BJ (cell line): ENCODE measurements around the gene FMN1. TPM values are rescaled to one million over a fixed set of nuclear protein-coding genes. Genes with fewer than 3 reads are reported as not detected.
A peak's percentile ranks its signal among the peaks of the same experiment; 100 is the strongest.

Source experiments
- CTCF ChIA-PET: fragments of 350-600 bp; formaldehyde crosslinking; extraction: SDS; loops from one replicate; lab custom pipeline; 2021; ENCODE audit warnings: antibody characterized with exemption, inconsistent platforms; lab: Yijun Ruan, JAX
- POLR2A ChIA-PET: fragments of 300-600 bp; sonication (Branson Sonifier 250); formaldehyde crosslinking; extraction: SDS; loops from one replicate; lab custom pipeline; 2021; ENCODE audit warnings: antibody characterized with exemption; lab: Charles Lee
- DNase-seq: peaks from one replicate; pipeline ENCODE4 v3.0.0-alpha.2; 2011; ENCODE audit warnings: low read depth
- H3K27me3 ChIP-seq: 2 replicates; pipeline ENCODE4 v1.6.0; 2011; ENCODE audit warnings: low read length; ENCODE audit not compliant: control insufficient read depth, insufficient read depth
- H3K36me3 ChIP-seq: 2 replicates; pipeline ENCODE4 v1.5.1; 2011; ENCODE audit warnings: low read length; ENCODE audit not compliant: control insufficient read depth, insufficient read depth
- H3K4me3 ChIP-seq: 2 replicates; pipeline ENCODE4 v1.5.1; 2011; ENCODE audit warnings: low read depth, mild to moderate bottlenecking, control low read depth, low read length
- CTCF ChIP-seq: IDR thresholded peaks from 2 replicates; pipeline ENCODE4 v1.5.1; 2011; ENCODE audit warnings: low read depth, mild to moderate bottlenecking, control low read depth, inconsistent platforms, low read length, moderate library complexity; ENCODE audit not compliant: insufficient read depth
- polyA plus RNA-seq: library from polyadenylated mRNA; depleted of rRNA; stranded (reverse); fragments of >200 nt; gene quantifications from 2 replicates; pipeline ENCODE4 v1.2.3, GENCODE V29; 2011

FMN1 gene
- polyA plus RNA-seq, 1 experiment: 2.6 TPM

- ChIA-PET CTCF (interaction anchor here (1.1 kb wide), 1 partner anchor 101 kb away, joined by 4 read pairs; no protein-coding TSS in a partner anchor), POLR2A (no interaction called here)
- Histone ChIP-seq H3K4me3 (no peak overlapping the region), H3K27me3 (no peaks in the 10 kb centered on the region), H3K36me3 (no peaks in the 10 kb centered on the region)
- TF ChIP-seq CTCF: no peak
- no peak for DNase-seq
Measured at GRCh38 chr15:32763295-32763694, 431.2 kb downstream of the FMN1 start.

GRCh38 chr15:32757426-32757825, 437.1 kb downstream of the FMN1 start:
- DNase-seq: no peak
- POLR2A ChIA-PET: interaction anchor here (0.6 kb wide), 1 partner anchor 45 kb away, joined by 3 read pairs; no protein-coding TSS in a partner anchor
- no peak for TF ChIP-seq CTCF
- Histone ChIP-seq H3K27me3 (no peaks in the 10 kb centered on the region), H3K36me3 (no peaks in the 10 kb centered on the region), H3K4me3 (no peak overlapping the region)
- CTCF ChIA-PET: interaction anchor here (0.9 to 1.4 kb wide), 2 partner anchors 95 to 107 kb away, joined by 3 read pairs; no protein-coding TSS in a partner anchor

- H3K4me3 ChIP-seq: no peak overlapping the region
- CTCF ChIA-PET: no interaction called here
- DNase-seq: no peak
- POLR2A ChIA-PET: no interaction called here
- no peaks in the 10 kb centered on the region for H3K27me3 ChIP-seq
- no peak for TF ChIP-seq CTCF
- H3K36me3 ChIP-seq: no peaks in the 10 kb centered on the region
Measured at GRCh38 chr15:32750979-32751378, 443.5 kb downstream of the FMN1 start.

- ChIA-PET POLR2A (interaction anchor here (0.6 kb wide), 2 partner anchors 12 to 44 kb away, joined by 8 to 10 read pairs; no protein-coding TSS in a partner anchor), CTCF (interaction anchor here (0.8 to 1.2 kb wide), 5 partner anchors 14 to 88 kb away, joined by 3 read pairs; no protein-coding TSS in a partner anchor)
- Histone ChIP-seq H3K4me3 (no peak overlapping the region), H3K27me3 (no peaks in the 10 kb centered on the region), H3K36me3 (no peaks in the 10 kb centered on the region)
- peak; percentile 26 for DNase-seq
- no peak for TF ChIP-seq CTCF
Measured at GRCh38 chr15:32747921-32748342, 446.6 kb downstream of the FMN1 start.

GRCh38 chr15:32746116-32746857, 448.2 kb downstream of the FMN1 start:
- no peak for TF ChIP-seq CTCF
- no peaks in the 10 kb centered on the region for H3K27me3 ChIP-seq
- ChIA-PET POLR2A (interaction anchor here (0.5 kb wide), 1 partner anchor 36 kb away, joined by 3 read pairs; no protein-coding TSS in a partner anchor), CTCF (no interaction called here)
- H3K4me3 ChIP-seq: no peak overlapping the region
- no peak for DNase-seq
- H3K36me3 ChIP-seq: no peaks in the 10 kb centered on the region
